HCT116 (cell line): Measurements from ENCODE around the gene FCMR. TPM values are rescaled to one million over a fixed set of nuclear protein-coding genes. Genes with fewer than 3 reads are reported as not detected.

ENCODE experiments used
- ATAC-seq: fragments of 200-7000 bp; cut with Tn5 transposase; 2 replicates; pipeline ENCODE4 v1.9.1; 2020; ENCODE audit warnings: mild to moderate bottlenecking, moderate library complexity
- BruUV-seq: library from RNA; stranded (reverse); fragments of 400-500 nt; replicated peaks from 2 replicates; lab custom pipeline; 2021; lab: Mats Ljungman, UMichigan
- CTCF ChIA-PET: fragments of 300-600 bp; sonication (Branson Sonifier 250); formaldehyde crosslinking; loops from one replicate; lab custom pipeline; 2021; ENCODE audit warnings: antibody characterized with exemption; lab: Charles Lee
- POLR2A ChIA-PET: fragments of 300-600, 350-600 bp; sonication (Branson Sonifier 250); formaldehyde crosslinking; loops from one replicate; lab custom pipeline; 2021; ENCODE audit warnings: antibody characterized with exemption; lab: Charles Lee
- RAD21 ChIA-PET, 2 experiments: fragments of 300-600 bp; sonication (Branson Sonifier 250); formaldehyde crosslinking; loops; one replicate each; lab custom pipeline; 2023; ENCODE audit warnings: low total read pairs in 2 of 2; ENCODE audit not compliant: uncharacterized antibody in 2 of 2, unreplicated experiment in 2 of 2, low non-redundant PET in 1 of 2; lab: Charles Lee
- DNase-seq: peaks from one replicate; pipeline ENCODE4 v3.0.0-alpha.2; 2010; ENCODE audit warnings: low read depth, low spot score
- H2AFZ ChIP-seq: fragments of 200-600 bp; shearing (Covaris generic), sonication (generic); 2 replicates; pipeline ENCODE4 v1.6.1; 2017; ENCODE audit warnings: low read depth, mixed run types, mixed read lengths, antibody characterized with exemption, low read length; ENCODE audit not compliant: poor library complexity, severe bottlenecking
- H3K27ac ChIP-seq: 2 replicates; pipeline ENCODE4 v1.5.1; 2012; ENCODE audit warnings: low read depth, low read length
- H3K27me3 ChIP-seq: fragments of 200-600 bp; sonication (generic); 2 replicates; pipeline ENCODE4 v1.6.1; 2016; ENCODE audit warnings: mixed run types, low read length, mixed read lengths; ENCODE audit not compliant: insufficient read depth
- H3K36me3 ChIP-seq, 2 experiments: fragments of 200-500 bp in 1 of 2; fragments of 200-600 bp in 1 of 2; sonication (Bioruptor generic) in 1 of 2; sonication (generic) in 1 of 2; 2 replicates each; pipeline versions ENCODE4 v1.5.1 to v1.6.1; 2014 to 2016; ENCODE audit warnings: low read length in 2 of 2, inconsistent platforms in 1 of 2, mixed read lengths in 1 of 2, mixed run types in 1 of 2; ENCODE audit not compliant: insufficient read depth in 2 of 2, control insufficient read depth in 1 of 2
- H3K4me1 ChIP-seq, 2 experiments: fragments of 200-600 bp in 1 of 2; sonication (generic) in 1 of 2; 2 replicates each; pipeline versions ENCODE4 v1.5.1 to v1.6.1; 2012 to 2017; ENCODE audit warnings: low read length in 2 of 2, inconsistent platforms in 1 of 2, mild to moderate bottlenecking in 1 of 2, mixed read lengths in 1 of 2, mixed run types in 1 of 2, moderate library complexity in 1 of 2; ENCODE audit not compliant: insufficient read depth in 2 of 2, control insufficient read depth in 1 of 2
- H3K4me2 ChIP-seq: fragments of 200-600 bp; sonication (generic); 2 replicates; pipeline ENCODE4 v1.6.1; 2017; ENCODE audit warnings: mixed run types, low read length, mixed read lengths
- H3K4me3 ChIP-seq, 2 experiments: fragments of 200-600 bp in 1 of 2; sonication (generic) in 1 of 2; replicated peaks in 1 of 2; 2 replicates each; pipeline ENCODE4 v1.5.1; 2011 to 2016; ENCODE audit warnings: low read length in 2 of 2, control low read depth in 1 of 2, low read depth in 1 of 2, mild to moderate bottlenecking in 1 of 2, mixed read lengths in 1 of 2, mixed run types in 1 of 2
- H3K79me2 ChIP-seq: fragments of 200-600 bp; sonication (generic); 2 replicates; pipeline ENCODE4 v1.6.1; 2017; ENCODE audit warnings: mild to moderate bottlenecking, mixed run types, low read length, moderate library complexity, mixed read lengths; ENCODE audit not compliant: insufficient read depth
- H3K9ac ChIP-seq: fragments of 200-600 bp; sonication (generic); 2 replicates; pipeline ENCODE4 v1.6.1; 2016; ENCODE audit warnings: low read length, mixed read lengths
- H3K9me2 ChIP-seq: fragments of 200-600 bp; sonication (generic), shearing (Covaris generic); 2 replicates; pipeline ENCODE4 v1.6.1; 2017; ENCODE audit warnings: mixed run types, mild to moderate bottlenecking, moderate library complexity; ENCODE audit not compliant: insufficient read depth
- H3K9me3 ChIP-seq, 2 experiments: fragments of 200-500 bp in 1 of 2; fragments of 200-600 bp in 1 of 2; sonication (Bioruptor generic) in 1 of 2; sonication (generic) in 1 of 2; 2 replicates each; pipeline ENCODE4 v1.6.1; 2014 to 2017; ENCODE audit warnings: low read length in 2 of 2, mixed read lengths in 2 of 2, inconsistent platforms in 1 of 2, low read depth in 1 of 2, mild to moderate bottlenecking in 1 of 2, mixed run types in 1 of 2, moderate library complexity in 1 of 2; ENCODE audit not compliant: control insufficient read depth in 1 of 2, insufficient read depth in 1 of 2
- H4K20me1 ChIP-seq: fragments of 200-600 bp; sonication (generic), shearing (Covaris generic); 2 replicates; pipeline ENCODE4 v1.6.1; 2017; ENCODE audit warnings: mixed run types, mild to moderate bottlenecking, moderate library complexity; ENCODE audit not compliant: insufficient read depth
- EGR1 ChIP-seq: IDR thresholded peaks from 2 replicates; pipeline ENCODE4 v1.6.1; 2012; ENCODE audit warnings: low read depth
- ELF1 ChIP-seq: IDR thresholded peaks from 2 replicates; pipeline ENCODE4 v1.6.1; 2012; ENCODE audit warnings: low read depth, borderline replicate concordance
- EZH2 ChIP-seq: fragments of 200-600 bp; sonication (generic); IDR thresholded peaks from 2 replicates; pipeline ENCODE4 v1.6.1; 2017; ENCODE audit warnings: antibody characterized with exemption, mixed run types
- POLR2A ChIP-seq: IDR thresholded peaks from 2 replicates; pipeline ENCODE4 v1.7.0; 2011; ENCODE audit warnings: borderline replicate concordance; ENCODE audit not compliant: insufficient read depth, insufficient read length; ENCODE audit errors: extremely low read depth
- ZFX ChIP-seq: fragments of 450-650 bp; IDR thresholded peaks from 2 replicates; pipeline ENCODE4 v1.6.1; 2017
- ZNF274 ChIP-seq: fragments of 200-500 bp; sonication (Bioruptor generic); IDR thresholded peaks from 2 replicates; pipeline ENCODE4 v1.6.1; 2014; ENCODE audit warnings: mild to moderate bottlenecking, low read depth, low read length, inconsistent platforms
- intact Hi-C: fragments of 100-400 bp; cut with micrococcal nuclease; formaldehyde crosslinking; loops from 2 replicates; pipeline ENCODE4 v1.10.0; 2022
- total RNA-seq: library from RNA; stranded (reverse); gene quantifications from one replicate; pipeline ENCODE4 v1.2.1, GENCODE V29; 2021; ENCODE audit not compliant: unreplicated experiment
- TF ChIP-seq, protein P1 (sequence below), 3 experiments: fragments of 200-600 bp in 1 of 3; sonication (generic) in 1 of 3; IDR thresholded peaks in 2 of 3; conservative IDR thresholded peaks in 1 of 3; 2 replicates each; pipeline ENCODE4 v1.5.1; 2012 to 2017; ENCODE audit warnings: low read depth in 2 of 3, low read length in 2 of 3, antibody characterized with exemption in 1 of 3, borderline replicate concordance in 1 of 3, control low read depth in 1 of 3, mild to moderate bottlenecking in 1 of 3, mixed read lengths in 1 of 3, mixed run types in 1 of 3, moderate library complexity in 1 of 3; ENCODE audit not compliant: insufficient read depth in 1 of 3

The FCMR gene
- total RNA-seq, 1 experiment from 2014 or later = 0.61 TPM

DNA sequence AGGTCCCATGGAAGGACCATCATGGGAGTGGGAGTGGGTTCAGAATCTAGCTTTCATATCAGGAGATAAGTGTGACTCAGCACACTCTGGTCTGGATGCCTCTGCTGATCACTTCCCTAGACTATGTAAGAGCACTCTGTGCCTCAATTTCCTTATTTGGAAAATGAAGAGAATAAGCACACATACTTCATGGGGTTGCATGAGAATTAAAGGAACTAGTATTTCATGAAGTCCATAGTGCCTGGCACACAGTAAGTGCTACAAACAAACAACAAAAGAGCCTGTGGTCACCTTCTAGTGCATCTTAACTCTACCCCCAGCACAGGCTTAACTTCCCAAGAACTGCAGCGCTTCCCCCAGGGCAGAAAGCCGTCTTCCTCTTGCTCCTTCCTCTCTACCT, 65.9 kb downstream of the FCMR start:
- no peak overlapping the region for H3K4me2 ChIP-seq
- peaks cover 0 to 5% of the 10 kb centered on the region in 2 experiments; a peak in 1 of 4 replicates for H3K9me3 ChIP-seq
- no peaks in the 10 kb centered on the region for H3K36me3 ChIP-seq
- no peaks in the 10 kb centered on the region for H3K4me1 ChIP-seq
- ChIA-PET CTCF (interaction anchor here (0.9 kb wide), 1 partner anchor 56 kb away, joined by 4 read pairs; no protein-coding TSS in a partner anchor), POLR2A (no interaction called here), RAD21 (no interaction called here)
- H3K4me3 ChIP-seq = no peak overlapping the region
- H4K20me1 ChIP-seq = no peaks in the 10 kb centered on the region
- intact Hi-C loops = loop anchor here (2.0 kb wide), 1 partner anchor 57 kb away; no protein-coding TSS in a partner anchor
- ATAC-seq (no peak), DNase-seq (no peak)
- no peak overlapping the region for H3K9ac ChIP-seq
- TF ChIP-seq, protein P1, sequence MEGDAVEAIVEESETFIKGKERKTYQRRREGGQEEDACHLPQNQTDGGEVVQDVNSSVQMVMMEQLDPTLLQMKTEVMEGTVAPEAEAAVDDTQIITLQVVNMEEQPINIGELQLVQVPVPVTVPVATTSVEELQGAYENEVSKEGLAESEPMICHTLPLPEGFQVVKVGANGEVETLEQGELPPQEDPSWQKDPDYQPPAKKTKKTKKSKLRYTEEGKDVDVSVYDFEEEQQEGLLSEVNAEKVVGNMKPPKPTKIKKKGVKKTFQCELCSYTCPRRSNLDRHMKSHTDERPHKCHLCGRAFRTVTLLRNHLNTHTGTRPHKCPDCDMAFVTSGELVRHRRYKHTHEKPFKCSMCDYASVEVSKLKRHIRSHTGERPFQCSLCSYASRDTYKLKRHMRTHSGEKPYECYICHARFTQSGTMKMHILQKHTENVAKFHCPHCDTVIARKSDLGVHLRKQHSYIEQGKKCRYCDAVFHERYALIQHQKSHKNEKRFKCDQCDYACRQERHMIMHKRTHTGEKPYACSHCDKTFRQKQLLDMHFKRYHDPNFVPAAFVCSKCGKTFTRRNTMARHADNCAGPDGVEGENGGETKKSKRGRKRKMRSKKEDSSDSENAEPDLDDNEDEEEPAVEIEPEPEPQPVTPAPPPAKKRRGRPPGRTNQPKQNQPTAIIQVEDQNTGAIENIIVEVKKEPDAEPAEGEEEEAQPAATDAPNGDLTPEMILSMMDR (IDR thresholded peaks at IDR 0.05 in 2 of 3, conservative IDR thresholded peaks at IDR 0.05 in 1 of 3; ENCODE audit: borderline replicate concordance in 1 of 3, insufficient read depth in 1 of 3, low read depth in 2 of 3, low read length in 2 of 3) = no peak
- TF ChIP-seq POLR2A = no peak
- TF ChIP-seq EGR1 = no peak
- no peak for TF ChIP-seq EZH2
- no peak for TF ChIP-seq ZNF274
- TF ChIP-seq ZFX = no peak
- no peak for TF ChIP-seq ELF1
- no peaks in the 10 kb centered on the region for H3K9me2 ChIP-seq
- no peak overlapping the region for H3K27ac ChIP-seq
- no peaks in the 10 kb centered on the region for H3K79me2 ChIP-seq
- BruUV-seq = no TSS peak
- H3K27me3 ChIP-seq = no peaks in the 10 kb centered on the region
- H2AFZ ChIP-seq = no peak overlapping the region
